ENCODE results near the gene ATG4C. TPM values are rescaled to one million over a fixed set of nuclear protein-coding genes. Genes with fewer than 3 reads are reported as not detected.
"Not testable (repeated sequence)": the region's sequence is repeated elsewhere in the genome, so short reads cannot be mapped to it uniquely, and the experiment has no call there.

The ATG4C gene, protein sequence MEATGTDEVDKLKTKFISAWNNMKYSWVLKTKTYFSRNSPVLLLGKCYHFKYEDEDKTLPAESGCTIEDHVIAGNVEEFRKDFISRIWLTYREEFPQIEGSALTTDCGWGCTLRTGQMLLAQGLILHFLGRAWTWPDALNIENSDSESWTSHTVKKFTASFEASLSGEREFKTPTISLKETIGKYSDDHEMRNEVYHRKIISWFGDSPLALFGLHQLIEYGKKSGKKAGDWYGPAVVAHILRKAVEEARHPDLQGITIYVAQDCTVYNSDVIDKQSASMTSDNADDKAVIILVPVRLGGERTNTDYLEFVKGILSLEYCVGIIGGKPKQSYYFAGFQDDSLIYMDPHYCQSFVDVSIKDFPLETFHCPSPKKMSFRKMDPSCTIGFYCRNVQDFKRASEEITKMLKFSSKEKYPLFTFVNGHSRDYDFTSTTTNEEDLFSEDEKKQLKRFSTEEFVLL
- 19.0 and 29.8 TPM in 2 replicates for total RNA-seq (2014; rRNA removed; shearing (Covaris generic))

DNA sequence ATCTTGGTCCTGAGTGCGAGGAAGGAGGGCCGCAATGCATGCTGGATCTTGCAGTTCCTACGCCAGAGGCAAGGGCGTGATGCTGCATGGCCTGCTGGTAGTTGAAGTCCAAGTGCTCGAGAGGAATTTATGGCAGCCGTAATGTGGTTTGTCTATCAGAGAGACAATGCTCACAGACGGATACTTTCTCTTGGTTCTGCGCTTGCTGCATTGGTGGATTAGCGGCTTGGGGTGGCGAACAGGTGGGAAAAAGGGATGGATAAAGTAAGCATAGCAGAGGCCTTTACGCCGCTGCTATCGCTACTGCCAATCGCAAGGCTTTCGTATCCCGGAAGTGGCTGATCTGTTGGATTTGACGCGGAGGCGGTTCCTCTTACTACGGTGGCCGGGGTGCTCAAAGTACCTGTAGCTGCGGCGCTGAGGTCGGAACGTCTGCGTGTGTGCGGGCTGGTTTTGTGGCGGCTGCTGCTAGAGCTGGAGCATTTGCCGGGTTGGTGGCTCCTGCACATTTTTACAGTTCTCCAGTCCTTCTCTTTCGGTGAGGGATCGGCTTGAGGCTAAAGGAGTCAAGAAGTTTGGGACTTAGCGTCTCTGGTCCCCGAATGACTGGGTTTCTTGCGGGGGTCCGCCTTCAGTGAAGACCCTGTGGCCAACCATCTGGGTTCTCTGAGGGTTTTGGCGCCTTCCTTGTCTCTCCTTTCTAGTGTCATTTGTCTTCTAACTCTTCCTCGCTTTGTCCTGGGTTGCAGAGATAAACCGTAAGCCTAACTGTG, at the start of gene ATG4C:
ATG4C (plus strand) TSS at position 397 of the 773 bp plus-strand sequence. CDS start 19,655 bp downstream, outside the sequence.
- H3K36me3 ChIP-seq (replicated peaks; ENCODE audit: control insufficient read depth, insufficient read depth, low read length) = no peaks in the 10 kb centered on the region
- H3K4me3 ChIP-seq (ENCODE audit: insufficient read depth, low read depth, low read length) = peak within 1 kb of the TSS; percentile 67
- no peaks in the 10 kb centered on the region for H3K27me3 ChIP-seq (ENCODE audit: control insufficient read depth, insufficient read depth, low read length)
- peak; percentile 87 for DNase-seq

DNA sequence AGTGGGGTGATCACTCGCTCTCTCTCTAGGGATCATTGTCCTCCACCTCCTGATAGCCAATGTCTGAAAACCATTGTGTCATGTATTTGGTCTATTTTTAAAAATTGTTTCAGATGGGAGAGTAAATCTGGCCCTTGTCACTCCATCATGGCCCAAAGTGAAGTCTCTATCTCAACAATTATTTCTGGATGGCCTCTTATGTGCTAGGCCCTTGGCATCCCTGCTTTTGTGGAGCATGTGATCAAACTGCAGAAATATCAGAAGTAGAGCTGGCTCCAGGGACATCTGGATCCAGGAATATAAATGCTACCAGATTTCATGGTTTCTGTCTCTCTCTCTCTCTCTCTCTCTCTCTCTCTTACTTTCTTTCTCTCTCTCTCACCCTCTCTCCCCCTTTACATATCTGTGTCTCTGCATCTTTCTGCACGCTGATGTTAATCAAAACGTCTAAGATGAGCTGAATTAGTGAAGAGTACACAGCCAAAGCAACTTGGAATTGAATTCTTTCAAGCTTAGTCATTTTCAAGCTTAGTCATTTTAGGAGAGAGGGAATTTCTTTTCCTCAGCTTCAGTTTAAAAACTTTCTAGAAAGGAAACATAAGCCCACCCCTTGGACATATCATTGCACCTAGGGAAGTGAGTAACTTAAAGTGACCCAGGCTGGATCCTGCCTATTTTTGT, 48.3 kb upstream of the ATG4C start:
- Histone ChIP-seq H3K4me3 (ENCODE audit: insufficient read depth, low read depth, low read length) (no peak overlapping the region), H3K36me3 (replicated peaks; ENCODE audit: control insufficient read depth, insufficient read depth, low read length) (no peaks in the 10 kb centered on the region), H3K27me3 (ENCODE audit: control insufficient read depth, insufficient read depth, low read length) (no peaks in the 10 kb centered on the region)
- DNase-seq = no peak

DNA sequence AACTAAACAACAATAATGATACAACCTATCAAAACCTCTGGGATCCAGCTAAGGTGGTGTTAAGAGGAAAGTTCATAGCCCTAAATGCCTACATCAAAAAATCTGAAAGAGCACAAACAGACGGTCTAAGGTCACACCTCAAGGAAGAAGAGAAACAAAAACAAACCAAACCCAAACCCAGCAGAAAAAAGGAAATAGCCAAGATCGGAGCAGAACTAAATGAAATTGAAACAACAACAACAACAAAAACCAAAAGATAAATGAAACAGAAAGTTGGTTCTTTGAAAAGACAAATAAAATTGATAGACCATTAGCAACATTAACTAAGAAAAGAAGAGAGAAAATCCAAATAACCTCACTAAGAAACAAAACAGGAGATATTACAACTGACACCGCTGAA, 43.2 kb upstream of the ATG4C start:
- not testable (repeated sequence) for H3K4me3 ChIP-seq (ENCODE audit: insufficient read depth, low read depth, low read length); H3K36me3 ChIP-seq (replicated peaks; ENCODE audit: control insufficient read depth, insufficient read depth, low read length); DNase-seq; H3K27me3 ChIP-seq (ENCODE audit: control insufficient read depth, insufficient read depth, low read length)

DNA sequence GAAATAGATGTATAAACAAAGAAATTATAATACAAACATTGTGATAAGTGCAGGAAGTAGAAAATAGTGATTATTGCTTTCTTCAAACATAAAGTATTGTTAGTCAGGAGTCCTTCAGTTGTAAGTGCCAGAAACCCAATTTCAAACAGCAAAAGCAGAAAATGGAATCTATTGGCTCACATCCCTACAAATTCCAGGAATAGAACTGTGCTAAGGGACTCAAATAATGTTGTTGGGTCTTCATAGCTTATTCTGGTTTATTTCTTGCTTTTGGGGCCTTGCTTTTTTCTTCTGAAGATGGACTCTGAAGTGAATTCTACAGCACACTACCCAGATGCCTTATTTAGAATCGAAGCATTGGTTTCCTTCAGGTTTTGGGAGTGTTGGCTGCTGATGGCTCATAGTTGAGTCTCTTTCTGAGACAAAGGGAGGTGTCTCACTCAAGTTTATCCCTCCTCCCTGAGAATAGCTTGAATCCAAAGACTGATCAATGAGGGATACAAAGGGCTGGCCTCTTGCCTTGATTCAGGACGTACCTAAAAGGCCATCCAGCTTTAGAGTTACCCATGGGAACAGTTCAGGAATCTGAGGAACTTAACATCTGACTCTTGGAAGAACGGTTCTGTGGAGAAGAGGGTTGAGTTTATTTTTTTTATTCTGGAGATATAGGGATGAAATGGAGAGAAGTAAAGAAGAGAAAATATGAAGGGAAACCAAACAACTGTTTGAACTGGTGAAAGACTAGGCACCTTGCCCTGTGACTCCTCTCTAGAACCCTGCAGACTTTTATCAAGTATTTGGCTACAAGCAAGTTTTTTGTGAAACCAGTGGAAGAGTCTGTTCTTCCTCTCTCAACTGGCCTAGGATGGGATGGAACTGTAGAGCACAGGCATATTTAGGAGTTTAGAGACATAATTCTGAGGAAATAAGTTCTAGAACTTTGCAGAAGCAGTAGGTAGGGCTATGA, 39.0 kb upstream of the ATG4C start:
- H3K36me3 ChIP-seq (replicated peaks; ENCODE audit: control insufficient read depth, insufficient read depth, low read length) = no peaks in the 10 kb centered on the region
- no peaks in the 10 kb centered on the region for H3K27me3 ChIP-seq (ENCODE audit: control insufficient read depth, insufficient read depth, low read length)
- DNase-seq = no peak
- H3K4me3 ChIP-seq (ENCODE audit: insufficient read depth, low read depth, low read length) = no peak overlapping the region

DNA sequence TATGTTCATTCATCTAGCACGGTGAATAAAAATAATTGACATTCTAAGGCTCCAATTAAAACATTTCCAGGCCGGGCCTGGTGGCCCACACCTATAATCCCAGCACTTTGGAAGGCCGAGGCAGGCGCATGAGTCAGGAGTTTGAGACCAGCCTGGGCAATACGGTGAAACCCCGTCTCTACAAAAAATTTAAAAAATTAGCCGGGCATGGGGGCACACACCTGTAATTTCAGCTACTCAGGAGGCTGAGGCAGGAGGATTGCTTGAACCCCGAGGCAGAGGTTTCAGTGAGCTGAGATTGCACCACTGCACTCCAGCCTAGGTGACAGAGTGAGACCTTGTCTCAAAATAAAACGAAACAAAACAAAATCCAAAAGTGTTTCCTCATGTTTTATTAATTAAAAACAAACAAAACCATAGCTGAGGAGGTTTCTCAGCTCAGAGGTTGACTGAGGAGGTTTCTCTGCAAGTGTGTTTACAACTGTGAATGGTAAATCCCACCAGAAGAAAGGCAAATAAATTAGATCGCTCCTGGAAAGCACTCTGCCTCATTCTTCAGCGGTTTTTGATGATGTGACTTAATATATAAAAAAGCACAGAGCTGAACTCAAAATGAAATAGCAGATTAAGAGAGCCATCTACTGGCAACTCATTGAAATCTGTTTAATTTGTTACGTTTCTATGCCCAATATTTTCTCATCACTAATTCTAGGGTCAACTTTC, 37.7 kb upstream of the ATG4C start:
- Histone ChIP-seq H3K27me3 (ENCODE audit: control insufficient read depth, insufficient read depth, low read length) (no peaks in the 10 kb centered on the region), H3K4me3 (ENCODE audit: insufficient read depth, low read depth, low read length) (no peak overlapping the region), H3K36me3 (replicated peaks; ENCODE audit: control insufficient read depth, insufficient read depth, low read length) (no peaks in the 10 kb centered on the region)
- peak; percentile 19 for DNase-seq

DNA sequence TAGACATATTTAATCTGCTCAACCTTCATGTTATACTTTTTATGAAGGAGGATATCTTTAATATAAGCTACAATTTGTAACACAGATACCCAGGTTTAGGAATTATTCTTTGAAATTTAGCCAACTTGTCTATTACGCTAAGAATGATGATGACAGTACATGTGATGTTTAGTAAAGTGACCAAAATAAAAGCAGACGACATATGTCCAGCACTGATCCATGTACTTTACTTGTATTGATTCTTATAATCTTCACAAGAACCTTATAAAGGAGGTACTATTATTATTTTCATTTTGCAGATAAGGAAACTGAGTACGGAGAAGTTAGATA, 37.2 kb upstream of the ATG4C start:
- Histone ChIP-seq H3K27me3 (ENCODE audit: control insufficient read depth, insufficient read depth, low read length) (no peaks in the 10 kb centered on the region), H3K4me3 (ENCODE audit: insufficient read depth, low read depth, low read length) (no peak overlapping the region), H3K36me3 (replicated peaks; ENCODE audit: control insufficient read depth, insufficient read depth, low read length) (no peaks in the 10 kb centered on the region)
- DNase-seq = no peak

DNA sequence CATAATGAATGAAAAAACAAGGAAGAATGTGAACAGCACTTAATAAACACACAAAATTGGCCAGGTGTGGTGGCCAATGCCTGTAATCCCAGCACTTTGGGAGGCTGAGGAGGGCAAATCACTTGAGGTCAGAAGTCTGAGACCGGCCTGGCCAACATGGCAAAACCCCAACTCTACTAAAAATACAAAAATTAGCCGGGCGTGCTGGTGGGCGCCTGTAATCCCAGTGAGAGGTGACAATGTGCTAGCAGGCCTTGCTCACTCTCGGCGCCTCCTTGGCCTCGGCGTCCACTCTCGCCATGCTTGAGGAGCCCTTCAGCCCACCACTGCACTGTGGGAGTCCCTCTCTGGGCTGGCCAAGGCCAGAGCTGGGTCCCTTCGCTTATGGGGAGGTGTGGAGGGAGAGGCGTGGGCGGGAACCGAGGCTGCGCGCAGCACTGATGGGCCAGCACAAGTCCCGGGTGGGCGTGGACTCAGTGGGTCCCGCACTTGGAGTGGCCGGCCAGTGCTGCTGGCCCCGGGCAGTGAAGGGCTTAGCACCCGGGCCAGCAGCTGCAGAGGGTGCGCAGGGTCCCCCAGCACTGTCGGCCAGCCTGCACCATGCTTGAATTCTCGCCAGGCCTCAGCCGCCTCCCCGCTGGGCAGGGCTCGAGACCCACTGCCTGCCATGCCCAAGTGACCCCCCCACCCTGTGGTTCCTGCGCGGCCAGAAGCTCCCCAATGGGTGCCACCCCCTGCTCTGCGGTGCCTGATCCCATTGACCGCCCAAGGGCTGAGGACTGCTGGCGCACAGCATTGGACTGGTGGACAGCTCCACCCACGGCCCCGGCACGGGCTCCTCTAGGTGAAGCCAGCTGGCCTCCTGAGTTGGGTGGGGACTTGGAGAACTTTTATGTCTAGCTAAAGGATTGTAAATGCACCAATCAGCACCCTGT, 30.6 kb upstream of the ATG4C start:
- DNase-seq = no peak
- no peaks in the 10 kb centered on the region for H3K27me3 ChIP-seq (ENCODE audit: control insufficient read depth, insufficient read depth, low read length)
- no peak overlapping the region for H3K4me3 ChIP-seq (ENCODE audit: insufficient read depth, low read depth, low read length)
- H3K36me3 ChIP-seq (replicated peaks; ENCODE audit: control insufficient read depth, insufficient read depth, low read length) = no peaks in the 10 kb centered on the region

DNA sequence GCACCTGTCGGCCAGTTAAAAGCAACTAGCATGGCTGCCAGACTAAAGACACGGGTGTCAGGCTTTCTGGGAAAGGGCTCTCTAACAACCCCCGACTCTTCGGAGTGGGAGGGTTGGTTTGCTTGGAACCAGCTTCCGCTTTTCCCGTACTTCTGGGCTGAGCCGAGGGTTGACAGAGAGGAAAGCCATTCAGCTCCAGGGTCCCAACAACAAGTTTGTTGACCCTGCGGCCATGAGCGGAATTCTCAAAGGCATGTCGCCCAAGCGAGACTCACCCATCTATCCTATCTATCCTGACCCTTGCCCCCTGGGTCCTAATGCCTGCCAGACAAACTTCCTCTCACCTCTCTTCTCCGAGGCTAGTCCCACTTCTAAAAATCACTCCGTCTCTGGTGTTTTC, 29.0 kb upstream of the ATG4C start:
- H3K27me3 ChIP-seq (ENCODE audit: control insufficient read depth, insufficient read depth, low read length); H3K36me3 ChIP-seq (replicated peaks; ENCODE audit: control insufficient read depth, insufficient read depth, low read length); DNase-seq; H3K4me3 ChIP-seq (ENCODE audit: insufficient read depth, low read depth, low read length): not testable (repeated sequence)

DNA sequence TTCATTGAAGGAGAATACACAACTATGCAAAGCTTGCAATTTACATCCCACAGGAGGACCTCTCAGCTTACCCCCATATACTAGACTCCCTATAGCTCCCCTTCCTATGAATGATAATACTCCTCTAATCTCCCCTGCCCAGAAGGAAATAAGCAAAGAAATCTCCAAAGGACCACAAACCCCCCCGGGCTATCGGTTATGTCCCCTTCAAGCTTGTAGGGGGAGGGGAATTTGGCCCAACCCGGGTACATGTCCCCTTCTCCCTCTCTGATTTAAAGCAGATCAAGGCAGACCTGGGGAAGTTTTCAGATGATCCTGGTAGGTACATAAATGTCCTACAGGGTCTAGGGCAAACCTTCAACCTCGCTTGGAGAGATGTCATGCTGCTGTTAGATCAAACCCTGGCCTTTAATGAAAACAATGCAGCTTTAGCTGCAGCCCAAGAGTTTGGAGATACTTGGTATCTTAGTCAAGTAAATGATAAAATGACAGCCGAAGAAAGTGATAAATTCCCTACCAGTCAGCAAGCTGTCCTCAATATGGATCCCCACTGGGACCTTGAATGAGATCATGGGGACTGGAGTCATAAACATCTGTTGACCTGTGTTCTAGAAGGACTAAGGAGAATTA, 27.6 kb upstream of the ATG4C start:
- not testable (repeated sequence) for H3K4me3 ChIP-seq (ENCODE audit: insufficient read depth, low read depth, low read length); H3K27me3 ChIP-seq (ENCODE audit: control insufficient read depth, insufficient read depth, low read length); DNase-seq; H3K36me3 ChIP-seq (replicated peaks; ENCODE audit: control insufficient read depth, insufficient read depth, low read length)

DNA sequence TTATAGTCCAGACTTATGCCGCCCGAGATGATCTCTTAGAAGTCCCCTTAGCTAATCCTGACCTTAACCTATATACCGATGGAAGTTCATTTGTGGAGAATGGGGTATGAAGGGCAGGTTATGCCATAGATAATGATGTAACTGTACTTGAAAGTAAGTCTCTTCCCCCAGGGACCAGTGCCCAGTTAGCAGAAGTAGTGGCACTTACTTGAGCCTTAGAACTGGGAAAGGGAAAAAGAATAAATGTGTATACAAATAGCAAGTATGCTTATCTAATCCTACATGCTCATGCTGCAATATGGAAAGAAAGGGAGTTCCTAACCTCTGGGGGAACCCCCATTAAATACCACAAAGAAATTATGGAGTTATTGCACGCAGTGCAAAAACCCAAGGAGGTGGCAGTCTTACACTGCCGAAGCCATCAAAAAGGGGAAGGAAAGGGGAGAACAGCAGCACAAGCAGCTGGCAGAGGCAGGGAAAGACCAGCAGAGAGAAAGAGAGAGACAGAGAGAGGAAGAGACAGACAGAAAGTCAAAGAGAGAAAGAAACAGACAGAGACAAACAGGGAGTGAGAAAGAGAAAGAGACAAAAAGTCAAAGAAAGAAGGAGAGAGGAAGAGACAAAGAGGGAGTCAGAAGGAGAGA, 24.6 kb upstream of the ATG4C start:
- not testable (repeated sequence) for H3K27me3 ChIP-seq (ENCODE audit: control insufficient read depth, insufficient read depth, low read length); H3K36me3 ChIP-seq (replicated peaks; ENCODE audit: control insufficient read depth, insufficient read depth, low read length); DNase-seq; H3K4me3 ChIP-seq (ENCODE audit: insufficient read depth, low read depth, low read length)

DNA sequence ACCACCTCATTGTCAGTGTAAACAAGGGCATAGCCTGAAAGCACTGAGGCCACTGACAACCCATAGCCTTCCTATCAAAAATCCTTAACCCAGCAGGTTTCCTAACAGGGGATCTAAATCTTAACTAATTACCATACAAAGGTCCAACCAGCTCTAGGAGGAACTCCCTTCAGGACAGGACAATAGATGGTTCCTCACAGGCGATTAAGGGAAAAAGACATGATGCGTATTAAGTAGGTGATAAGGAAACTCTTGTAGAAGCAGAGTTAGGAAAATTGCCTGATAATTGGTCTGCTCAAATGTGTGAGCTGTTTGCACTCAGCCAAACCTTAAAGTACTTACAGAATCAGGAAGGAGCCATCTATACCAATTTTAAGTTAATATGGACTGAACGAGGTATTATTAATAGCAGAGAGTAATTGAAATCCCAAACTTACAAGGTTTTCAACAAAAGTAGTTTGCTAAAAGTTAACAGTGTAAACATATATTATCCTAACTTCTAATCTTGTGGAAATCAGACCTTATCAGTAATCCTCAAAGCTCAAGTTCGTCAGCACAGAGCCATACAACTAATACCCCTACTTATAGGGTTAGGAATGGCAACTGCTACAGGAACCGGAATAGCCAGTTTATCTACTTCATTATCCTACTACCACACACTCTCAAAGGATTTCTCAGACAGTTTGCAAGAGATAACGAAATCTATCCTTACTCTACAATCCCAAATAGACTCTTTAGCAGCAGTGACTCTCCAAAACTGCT, 23.7 kb upstream of the ATG4C start:
- not testable (repeated sequence) for H3K27me3 ChIP-seq (ENCODE audit: control insufficient read depth, insufficient read depth, low read length); H3K36me3 ChIP-seq (replicated peaks; ENCODE audit: control insufficient read depth, insufficient read depth, low read length); H3K4me3 ChIP-seq (ENCODE audit: insufficient read depth, low read depth, low read length); DNase-seq

Measured in H7 (cell line).